HG03103 (cell line): ENCODE measurements around the gene PFKFB2.

Source experiments
- ATAC-seq: cut with Tn5 transposase; IDR thresholded peaks from one replicate; pipeline ENCODE4 v1.9.1; 2021; ENCODE audit warnings: low read depth; ENCODE audit not compliant: unreplicated experiment

Gene PFKFB2

GRCh38 chr1:207021876-207022596 is 31.0 kb upstream of the PFKFB2 start:
- ATAC-seq = no peak

- ATAC-seq = no peak
Measured at GRCh38 chr1:207022996-207023679, 29.9 kb upstream of the PFKFB2 start.

GRCh38 chr1:207024202-207025145 is 28.6 kb upstream of the PFKFB2 start:
- ATAC-seq = no peak

- ATAC-seq = no peak
Measured at GRCh38 chr1:207025146-207025880, 27.8 kb upstream of the PFKFB2 start.

- ATAC-seq = no peak
Measured at GRCh38 chr1:207026104-207026534, 27.0 kb upstream of the PFKFB2 start.

- no peak for ATAC-seq
Measured at GRCh38 chr1:207027206-207027777, 25.8 kb upstream of the PFKFB2 start.

- no peak for ATAC-seq
Measured at GRCh38 chr1:207027921-207028320, 25.2 kb upstream of the PFKFB2 start.

- ATAC-seq = no peak
Measured at GRCh38 chr1:207028884-207029650, 24.0 kb upstream of the PFKFB2 start.

- no peak for ATAC-seq
Measured at GRCh38 chr1:207029701-207030521, 23.2 kb upstream of the PFKFB2 start.

- ATAC-seq = no peak
Measured at GRCh38 chr1:207030522-207031009, 22.5 kb upstream of the PFKFB2 start.

GRCh38 chr1:207031016-207031415 is 22.1 kb upstream of the PFKFB2 start:
- no peak for ATAC-seq

- no peak for ATAC-seq
Measured at GRCh38 chr1:207031632-207032264, 21.3 kb upstream of the PFKFB2 start.

- no peak for ATAC-seq
Measured at GRCh38 chr1:207032528-207033017, 20.5 kb upstream of the PFKFB2 start, which contains the start of gene C1orf116. Gene C1orf116 (minus strand): TSS chr1:207032756. CDS start chr1:207027598, 5,158 bp downstream.

- ATAC-seq = no peak
Measured at GRCh38 chr1:207033302-207033701, 19.8 kb upstream of the PFKFB2 start.

GRCh38 chr1:207034208-207034607 is 18.9 kb upstream of the PFKFB2 start:
- ATAC-seq = no peak

- ATAC-seq = no peak
Measured at GRCh38 chr1:207034998-207035397, 18.1 kb upstream of the PFKFB2 start.

GRCh38 chr1:207035877-207036551 is 17.1 kb upstream of the PFKFB2 start:
- ATAC-seq = no peak
